ENCODE data around the gene FGGY.

Gene FGGY

DNA sequence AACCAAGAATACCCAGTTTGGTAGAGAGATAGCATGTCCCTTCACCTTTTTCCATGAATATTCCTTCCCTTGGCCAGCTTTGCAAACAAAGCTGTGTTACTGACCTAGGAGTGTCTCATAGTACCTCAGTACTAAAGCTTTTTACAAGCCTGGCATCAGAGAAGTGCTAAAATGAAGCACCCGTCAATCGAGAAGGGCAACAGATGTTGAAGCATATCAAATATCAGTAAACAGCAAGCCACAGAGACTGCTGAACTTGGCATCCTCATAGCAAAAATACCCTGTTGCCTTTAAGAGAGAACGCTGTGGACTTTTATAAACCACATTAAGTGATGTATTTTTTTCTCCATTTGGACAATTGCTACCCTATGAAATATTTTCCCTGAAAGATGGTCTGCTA is 389.3 kb downstream of the FGGY start:
- Histone ChIP-seq H3K9me3 (ENCODE audit: low read depth, low read length) (no peaks in the 10 kb centered on the region), H3K36me3 (ENCODE audit: insufficient read depth, low read length) (no peaks in the 10 kb centered on the region), H3K9ac (ENCODE audit: insufficient read length) (no peak overlapping the region), H3K27ac (no peak overlapping the region), H3K4me3 (no peak overlapping the region)
- no peak for TF ChIP-seq FOXP2 (optimal IDR thresholded peaks at IDR 0.05; ENCODE audit: control extremely low read depth, extremely low read length, insufficient read depth)
- no peak for TF ChIP-seq POLR2AphosphoS5 (IDR thresholded peaks at IDR 0.05; ENCODE audit: borderline replicate concordance, low read depth, low read length)
- TF ChIP-seq EZH2 (IDR thresholded peaks at IDR 0.05) = no peak
- no peak for DNase-seq (ENCODE audit: low read depth, low spot score)

DNA sequence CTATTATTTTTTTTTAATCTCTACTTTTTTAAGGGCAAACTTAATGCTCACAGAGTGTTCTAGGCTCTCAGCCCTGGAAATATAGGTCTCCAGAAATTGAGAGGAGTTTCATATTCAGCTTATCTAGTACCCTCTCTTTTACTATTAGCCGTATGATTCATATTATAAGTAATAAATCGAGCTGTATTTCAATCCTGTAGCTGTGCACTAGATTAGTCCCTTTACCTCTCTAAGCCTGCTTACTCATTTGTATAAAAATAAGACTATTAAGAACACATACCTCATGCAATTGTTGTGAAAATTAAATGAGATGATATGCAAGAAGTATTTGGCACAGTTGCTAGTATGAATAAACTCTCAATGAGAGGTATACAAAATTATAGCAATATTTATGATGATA is 389.7 kb downstream of the FGGY start:
- no peak for TF ChIP-seq POLR2AphosphoS5 (IDR thresholded peaks at IDR 0.05; ENCODE audit: borderline replicate concordance, low read depth, low read length)
- TF ChIP-seq FOXP2 (optimal IDR thresholded peaks at IDR 0.05; ENCODE audit: control extremely low read depth, extremely low read length, insufficient read depth) = no peak
- TF ChIP-seq EZH2 (IDR thresholded peaks at IDR 0.05) = no peak
- DNase-seq (ENCODE audit: low read depth, low spot score) = no peak
- H3K4me3 ChIP-seq = no peak overlapping the region
- H3K9me3 ChIP-seq (ENCODE audit: low read depth, low read length) = no peaks in the 10 kb centered on the region
- H3K27ac ChIP-seq = no peak overlapping the region
- no peaks in the 10 kb centered on the region for H3K36me3 ChIP-seq (ENCODE audit: insufficient read depth, low read length)
- no peak overlapping the region for H3K9ac ChIP-seq (ENCODE audit: insufficient read length)

DNA sequence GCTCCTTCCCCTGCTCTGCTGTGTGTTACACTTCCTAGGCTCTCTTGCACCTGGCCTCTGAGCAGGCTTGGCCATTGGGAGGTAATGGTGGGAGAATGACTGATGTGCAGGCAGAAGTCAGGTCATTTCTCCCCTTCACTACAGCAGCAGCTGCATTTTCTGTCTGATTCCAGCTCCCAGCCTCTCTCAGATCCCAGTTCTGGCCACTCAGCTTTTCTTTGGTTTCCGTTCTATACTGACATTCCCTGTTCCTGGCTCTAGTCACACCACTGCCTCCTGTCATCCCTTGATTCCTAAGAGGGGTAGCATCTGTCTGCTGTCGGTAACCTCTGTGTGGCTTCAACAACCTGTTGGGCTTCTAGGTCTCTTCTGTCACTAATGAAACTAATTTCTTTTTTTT is 390.2 kb downstream of the FGGY start:
- DNase-seq (ENCODE audit: low read depth, low spot score) = no peak
- H3K9me3 ChIP-seq (ENCODE audit: low read depth, low read length) = no peaks in the 10 kb centered on the region
- no peak overlapping the region for H3K9ac ChIP-seq (ENCODE audit: insufficient read length)
- no peak overlapping the region for H3K4me3 ChIP-seq
- H3K27ac ChIP-seq = no peak overlapping the region
- no peaks in the 10 kb centered on the region for H3K36me3 ChIP-seq (ENCODE audit: insufficient read depth, low read length)
- TF ChIP-seq POLR2AphosphoS5 (IDR thresholded peaks at IDR 0.05; ENCODE audit: borderline replicate concordance, low read depth, low read length) (no peak), EZH2 (IDR thresholded peaks at IDR 0.05) (no peak), FOXP2 (optimal IDR thresholded peaks at IDR 0.05; ENCODE audit: control extremely low read depth, extremely low read length, insufficient read depth) (no peak)

DNA sequence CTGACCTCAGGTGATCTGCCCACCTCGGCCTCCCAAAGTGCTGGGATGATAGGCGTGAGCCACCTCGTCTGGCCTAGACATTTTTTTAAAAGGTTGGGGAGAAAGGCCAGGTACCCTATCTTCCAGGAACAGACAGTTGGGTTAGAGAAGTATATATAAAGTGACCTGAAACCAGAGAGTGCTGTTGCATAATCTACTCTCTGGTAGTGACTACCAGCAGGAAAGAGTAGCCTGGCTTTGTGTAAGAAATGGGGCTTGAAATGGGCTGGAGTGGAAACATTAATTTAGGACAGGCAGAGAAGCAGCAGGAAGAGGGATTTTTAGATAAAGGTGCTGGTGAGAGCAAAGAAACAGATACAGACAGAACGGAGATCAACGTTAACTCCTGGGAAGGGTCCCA is 392.1 kb downstream of the FGGY start:
- Histone ChIP-seq H3K4me3 (no peak overlapping the region), H3K9me3 (ENCODE audit: low read depth, low read length) (no peaks in the 10 kb centered on the region), H3K36me3 (ENCODE audit: insufficient read depth, low read length) (no peaks in the 10 kb centered on the region), H3K27ac (no peak overlapping the region), H3K9ac (ENCODE audit: insufficient read length) (no peak overlapping the region)
- no peak for DNase-seq (ENCODE audit: low read depth, low spot score)
- no peak for TF ChIP-seq EZH2 (IDR thresholded peaks at IDR 0.05)
- no peak for TF ChIP-seq POLR2AphosphoS5 (IDR thresholded peaks at IDR 0.05; ENCODE audit: borderline replicate concordance, low read depth, low read length)
- TF ChIP-seq FOXP2 (optimal IDR thresholded peaks at IDR 0.05; ENCODE audit: control extremely low read depth, extremely low read length, insufficient read depth) = no peak

DNA sequence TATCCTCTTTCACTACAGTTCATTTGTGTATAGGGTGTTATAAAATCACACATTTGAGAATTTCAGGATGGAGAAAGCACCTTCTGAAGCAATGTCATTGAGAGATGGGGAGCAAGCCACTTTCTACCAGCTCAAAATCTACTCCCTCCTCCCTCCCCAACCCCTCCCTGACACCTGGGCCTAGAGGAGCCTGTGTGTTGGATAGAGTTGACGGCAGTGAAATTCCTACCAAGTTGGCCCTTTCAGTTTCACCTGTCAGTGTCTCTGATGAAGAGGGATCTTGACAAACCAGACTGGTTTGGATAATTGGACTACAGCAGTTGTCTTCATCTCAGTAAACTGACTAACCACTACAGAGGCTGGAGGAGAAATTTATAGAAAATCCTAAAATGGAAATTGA is 392.8 kb downstream of the FGGY start:
- TF ChIP-seq POLR2AphosphoS5 (IDR thresholded peaks at IDR 0.05; ENCODE audit: borderline replicate concordance, low read depth, low read length) = no peak
- no peak for TF ChIP-seq FOXP2 (optimal IDR thresholded peaks at IDR 0.05; ENCODE audit: control extremely low read depth, extremely low read length, insufficient read depth)
- no peak for TF ChIP-seq EZH2 (IDR thresholded peaks at IDR 0.05)
- no peak overlapping the region for H3K27ac ChIP-seq

DNA sequence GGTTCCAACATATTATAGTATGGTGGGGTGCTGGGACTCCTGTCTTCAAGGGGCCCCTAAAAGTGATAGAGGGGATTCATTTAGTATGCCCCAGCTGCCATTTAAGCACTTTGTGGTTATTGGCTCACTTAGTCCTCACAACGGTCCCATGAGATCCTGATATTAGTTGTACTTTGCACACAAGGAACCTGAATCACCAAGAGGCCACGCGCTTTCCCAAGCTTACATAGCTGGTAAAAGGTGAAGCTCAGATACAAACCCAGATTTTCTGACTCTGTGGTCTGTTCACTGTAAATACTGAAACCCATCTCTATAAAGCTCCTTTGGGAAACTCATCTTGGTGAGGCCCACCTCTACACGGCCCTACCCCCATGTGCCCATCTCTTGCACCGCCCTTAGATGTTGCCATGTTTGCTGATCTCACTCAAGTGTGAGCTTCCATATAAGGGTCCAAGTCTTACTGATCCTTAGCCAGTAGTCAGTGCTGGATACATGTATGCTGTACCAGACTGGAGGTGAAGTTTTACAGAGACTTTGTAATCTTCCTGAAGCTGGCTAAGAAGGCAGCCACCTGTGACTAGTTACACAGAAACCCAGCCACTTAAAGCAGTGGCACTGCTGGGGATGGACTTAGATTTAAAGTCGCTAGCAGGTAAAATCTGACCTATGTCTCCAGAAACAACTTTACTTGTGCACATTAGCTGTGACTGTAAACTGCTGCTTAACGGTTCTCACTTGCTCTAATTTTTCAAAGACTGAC is 393.5 kb downstream of the FGGY start:
- no peaks in the 10 kb centered on the region for H3K36me3 ChIP-seq (ENCODE audit: insufficient read depth, low read length)
- no peak overlapping the region for H3K27ac ChIP-seq
- no peak overlapping the region for H3K9ac ChIP-seq (ENCODE audit: insufficient read length)
- no peak for TF ChIP-seq EZH2 (IDR thresholded peaks at IDR 0.05)
- no peak for TF ChIP-seq POLR2AphosphoS5 (IDR thresholded peaks at IDR 0.05; ENCODE audit: borderline replicate concordance, low read depth, low read length)
- no peak for TF ChIP-seq FOXP2 (optimal IDR thresholded peaks at IDR 0.05; ENCODE audit: control extremely low read depth, extremely low read length, insufficient read depth)
- H3K9me3 ChIP-seq (ENCODE audit: low read depth, low read length) = no peaks in the 10 kb centered on the region
- DNase-seq (ENCODE audit: low read depth, low spot score) = no peak
- no peak overlapping the region for H3K4me3 ChIP-seq

More for the DNA sequence above, 392.8 kb downstream of the FGGY start:
- no peak for DNase-seq (ENCODE audit: low read depth, low spot score)
- H3K36me3 ChIP-seq (ENCODE audit: insufficient read depth, low read length) = no peaks in the 10 kb centered on the region
- no peaks in the 10 kb centered on the region for H3K9me3 ChIP-seq (ENCODE audit: low read depth, low read length)
- no peak overlapping the region for H3K4me3 ChIP-seq
- H3K9ac ChIP-seq (ENCODE audit: insufficient read length) = no peak overlapping the region

DNA sequence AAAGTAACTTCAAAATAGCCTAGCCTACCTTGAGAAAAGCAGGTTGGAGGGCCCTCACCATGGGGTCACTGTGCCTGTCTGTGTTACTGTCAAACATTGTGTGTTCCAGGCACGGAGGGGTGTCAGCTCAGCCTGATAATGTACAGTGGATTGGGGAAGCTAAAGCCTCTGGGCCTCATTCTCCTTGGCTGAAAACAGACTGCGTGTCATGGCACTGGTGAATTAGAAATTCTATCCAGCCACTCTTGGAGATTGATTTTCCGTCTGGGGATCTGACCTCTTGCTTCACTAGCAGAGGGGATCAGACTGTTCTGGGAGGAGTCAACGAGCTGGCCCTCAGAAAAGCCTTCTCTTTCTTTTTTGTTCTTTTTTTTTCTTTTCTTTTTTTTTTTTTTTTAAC is 394.4 kb downstream of the FGGY start:
- no peak overlapping the region for H3K27ac ChIP-seq
- TF ChIP-seq FOXP2 (optimal IDR thresholded peaks at IDR 0.05; ENCODE audit: control extremely low read depth, extremely low read length, insufficient read depth) = no peak
- TF ChIP-seq POLR2AphosphoS5 (IDR thresholded peaks at IDR 0.05; ENCODE audit: borderline replicate concordance, low read depth, low read length) = no peak
- TF ChIP-seq EZH2 (IDR thresholded peaks at IDR 0.05) = no peak
- H3K4me3 ChIP-seq = no peak overlapping the region
- H3K36me3 ChIP-seq (ENCODE audit: insufficient read depth, low read length) = no peaks in the 10 kb centered on the region
- H3K9me3 ChIP-seq (ENCODE audit: low read depth, low read length) = no peaks in the 10 kb centered on the region
- DNase-seq (ENCODE audit: low read depth, low spot score) = no peak
- H3K9ac ChIP-seq (ENCODE audit: insufficient read length) = no peak overlapping the region

DNA sequence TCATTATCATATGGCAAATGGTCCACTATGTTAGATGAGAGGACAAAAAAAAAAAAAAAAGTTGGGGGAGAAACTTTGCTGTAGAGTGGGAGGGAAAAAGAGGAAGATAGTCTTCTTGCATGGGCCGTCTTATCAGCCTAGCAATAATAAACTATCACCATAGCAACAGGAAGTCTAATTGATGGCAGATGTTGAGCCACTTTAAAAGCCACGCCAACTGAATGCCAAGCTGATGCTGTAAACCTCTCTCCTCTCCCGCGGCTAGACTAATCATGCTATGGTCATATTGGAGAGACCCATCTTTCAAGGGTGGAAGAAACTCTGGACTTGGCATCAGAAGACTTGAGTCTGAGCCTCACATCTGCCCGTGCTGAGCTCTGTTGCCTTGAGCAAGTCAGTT is 395.7 kb downstream of the FGGY start:
- no peak overlapping the region for H3K4me3 ChIP-seq

DNA sequence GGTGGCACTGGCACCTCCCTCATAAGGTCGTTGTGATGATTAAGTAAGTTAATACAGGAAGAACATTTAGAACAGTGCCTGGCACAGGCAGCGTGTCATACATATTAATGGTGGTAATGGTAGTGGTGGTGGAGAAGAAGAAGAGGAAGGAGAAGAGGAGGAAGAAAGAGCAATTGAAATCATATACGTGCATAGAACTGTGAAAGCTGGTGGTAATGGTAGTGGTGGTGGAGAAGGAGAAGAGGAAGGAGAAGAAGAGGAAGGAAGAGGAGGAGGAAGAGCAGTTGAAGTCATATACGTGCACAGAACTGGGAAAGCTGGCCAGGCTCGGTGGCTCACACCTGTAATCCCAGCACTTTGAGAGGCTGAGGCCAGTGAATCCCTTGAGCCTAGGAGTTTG is 396.5 kb downstream of the FGGY start:
- H3K36me3 ChIP-seq (ENCODE audit: insufficient read depth, low read length) = no peaks in the 10 kb centered on the region
- H3K9ac ChIP-seq (ENCODE audit: insufficient read length) = no peak overlapping the region
- DNase-seq (ENCODE audit: low read depth, low spot score) = no peak
- H3K9me3 ChIP-seq (ENCODE audit: low read depth, low read length) = no peaks in the 10 kb centered on the region
- TF ChIP-seq FOXP2 (optimal IDR thresholded peaks at IDR 0.05; ENCODE audit: control extremely low read depth, extremely low read length, insufficient read depth) = no peak
- no peak overlapping the region for H3K4me3 ChIP-seq
- no peak overlapping the region for H3K27ac ChIP-seq

More for the DNA sequence above, 395.7 kb downstream of the FGGY start:
- Histone ChIP-seq H3K9ac (ENCODE audit: insufficient read length) (no peak overlapping the region), H3K27ac (no peak overlapping the region), H3K36me3 (ENCODE audit: insufficient read depth, low read length) (no peaks in the 10 kb centered on the region), H3K9me3 (ENCODE audit: low read depth, low read length) (no peaks in the 10 kb centered on the region)
- peak; percentile 59 for DNase-seq (ENCODE audit: low read depth, low spot score)
- TF ChIP-seq FOXP2 (optimal IDR thresholded peaks at IDR 0.05; ENCODE audit: control extremely low read depth, extremely low read length, insufficient read depth) (peak; percentile 72), POLR2AphosphoS5 (IDR thresholded peaks at IDR 0.05; ENCODE audit: borderline replicate concordance, low read depth, low read length) (no peak), EZH2 (IDR thresholded peaks at IDR 0.05) (no peak)
